GM12865 (cell line): ENCODE measurements around the gene EXOC1.
"Not testable (repeated sequence)": the region's sequence is repeated elsewhere in the genome, so short reads cannot be mapped to it uniquely, and the experiment has no call there.

Experiments used
- DNase-seq: peaks from one replicate; pipeline ENCODE4 v3.0.0; 2010; ENCODE audit warnings: low read depth
- H3K4me3 ChIP-seq: 2 replicates; pipeline ENCODE4 v1.5.1; 2011; ENCODE audit warnings: mild to moderate bottlenecking, low read depth, low read length, control low read depth
- CTCF ChIP-seq: IDR thresholded peaks from 2 replicates; pipeline ENCODE4 v1.5.1; 2011; ENCODE audit warnings: low read length, control low read depth, low read depth, inconsistent platforms; ENCODE audit not compliant: insufficient read depth; ENCODE audit errors: missing control alignments

The EXOC1 gene

GRCh38 chr4:55931833-55932232 lies 78.4 kb downstream of the EXOC1 start:
- no peak overlapping the region for H3K4me3 ChIP-seq
- no peak for DNase-seq
- TF ChIP-seq CTCF: no peak

GRCh38 chr4:55932511-55932910 lies 79.1 kb downstream of the EXOC1 start:
- H3K4me3 ChIP-seq: no peak overlapping the region
- no peak for TF ChIP-seq CTCF
- no peak for DNase-seq

- no peak overlapping the region for H3K4me3 ChIP-seq
Measured at GRCh38 chr4:55933611-55934010, 80.2 kb downstream of the EXOC1 start.

GRCh38 chr4:55935907-55936306 lies 82.5 kb downstream of the EXOC1 start:
- H3K4me3 ChIP-seq, DNase-seq: not testable (repeated sequence)

More at GRCh38 chr4:55933611-55934010, 80.2 kb downstream of the EXOC1 start:
- DNase-seq: no peak
- TF ChIP-seq CTCF: no peak

GRCh38 chr4:55938481-55938880 lies 85.0 kb downstream of the EXOC1 start:
- DNase-seq: no peak
- H3K4me3 ChIP-seq: no peak overlapping the region
- no peak for TF ChIP-seq CTCF

GRCh38 chr4:55939421-55939820 lies 86.0 kb downstream of the EXOC1 start:
- H3K4me3 ChIP-seq: no peak overlapping the region
- DNase-seq: no peak
- no peak for TF ChIP-seq CTCF

- no peak for TF ChIP-seq CTCF
- H3K4me3 ChIP-seq: no peak overlapping the region
- DNase-seq: no peak
Measured at GRCh38 chr4:55941881-55942396, 88.5 kb downstream of the EXOC1 start.
